GM19238 (cell line): Measurements from ENCODE around the gene TMEM175.
"Not testable (repeated sequence)": the region's sequence is repeated elsewhere in the genome, so short reads cannot be mapped to it uniquely, and the experiment has no call there.

Experiments used
- DNase-seq: peaks from one replicate; pipeline ENCODE4 v3.0.0; 2011; ENCODE audit warnings: low spot score; ENCODE audit not compliant: insufficient read length

The TMEM175 gene

DNA sequence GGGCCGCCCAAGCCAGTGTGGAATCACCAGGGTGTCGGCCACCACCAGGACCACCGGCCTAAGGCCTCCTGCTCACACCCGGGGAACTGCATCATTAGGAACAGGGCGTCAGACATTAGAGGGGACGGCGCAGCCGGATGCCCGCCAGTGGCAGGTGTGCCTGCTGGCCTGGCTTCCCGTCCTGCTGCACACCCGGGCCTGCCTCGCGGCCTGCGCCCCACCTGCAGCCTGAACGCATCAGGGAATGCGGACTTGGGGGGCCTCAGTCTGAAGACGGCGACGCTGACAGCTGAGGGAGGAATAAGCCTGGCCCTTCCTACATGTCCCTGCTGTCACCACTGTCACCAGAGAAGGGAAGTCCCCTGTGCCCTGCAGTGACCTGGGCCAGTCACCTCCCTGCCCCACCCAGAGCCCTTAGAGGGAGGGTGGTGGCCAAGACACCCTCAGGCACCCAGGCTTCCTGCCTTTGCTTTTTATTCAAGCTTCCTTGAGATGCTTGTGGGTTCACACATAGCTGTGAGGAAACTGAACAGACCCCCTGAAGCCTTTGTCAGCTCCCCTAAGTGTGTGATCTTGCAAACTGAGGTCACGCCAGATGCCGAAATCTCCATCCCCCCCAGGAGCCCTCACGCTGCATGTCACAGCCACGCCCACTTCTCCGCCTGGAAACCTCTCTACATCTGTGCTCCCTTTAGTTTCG, 37.9 kb downstream of the TMEM175 start:
- no peak for DNase-seq

DNA sequence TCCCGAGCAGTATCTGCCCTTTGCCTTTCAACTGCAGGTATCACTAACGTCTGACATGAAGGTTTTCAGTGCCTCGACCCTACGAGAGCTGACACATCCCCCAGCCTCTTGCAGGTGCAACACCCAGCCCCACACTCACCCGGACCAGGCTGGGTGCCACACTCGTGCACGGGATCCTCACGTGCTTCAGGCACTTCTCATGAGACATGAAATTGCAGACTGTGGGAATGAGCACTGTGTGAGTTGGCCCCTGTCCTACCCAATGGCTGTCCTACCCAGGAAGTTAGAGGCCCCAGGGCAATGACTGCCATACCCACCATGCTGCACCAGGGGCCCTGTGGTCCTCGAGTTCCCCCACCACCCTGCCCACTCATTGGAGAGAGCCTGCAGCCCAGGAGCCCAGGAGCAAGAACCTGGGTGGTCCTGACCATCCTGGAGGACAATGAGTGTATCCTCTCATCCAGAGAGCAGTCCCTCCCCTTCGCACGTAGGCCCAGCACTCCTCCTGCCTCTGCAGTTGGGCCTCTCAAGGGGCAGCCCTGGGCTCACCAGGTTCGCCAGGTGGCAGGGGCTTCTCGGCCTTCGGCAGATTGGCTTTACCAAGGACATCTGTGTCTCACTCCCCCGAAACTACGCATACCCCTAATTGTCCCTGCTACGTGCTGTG, 38.7 kb downstream of the TMEM175 start:
- DNase-seq = no peak

DNA sequence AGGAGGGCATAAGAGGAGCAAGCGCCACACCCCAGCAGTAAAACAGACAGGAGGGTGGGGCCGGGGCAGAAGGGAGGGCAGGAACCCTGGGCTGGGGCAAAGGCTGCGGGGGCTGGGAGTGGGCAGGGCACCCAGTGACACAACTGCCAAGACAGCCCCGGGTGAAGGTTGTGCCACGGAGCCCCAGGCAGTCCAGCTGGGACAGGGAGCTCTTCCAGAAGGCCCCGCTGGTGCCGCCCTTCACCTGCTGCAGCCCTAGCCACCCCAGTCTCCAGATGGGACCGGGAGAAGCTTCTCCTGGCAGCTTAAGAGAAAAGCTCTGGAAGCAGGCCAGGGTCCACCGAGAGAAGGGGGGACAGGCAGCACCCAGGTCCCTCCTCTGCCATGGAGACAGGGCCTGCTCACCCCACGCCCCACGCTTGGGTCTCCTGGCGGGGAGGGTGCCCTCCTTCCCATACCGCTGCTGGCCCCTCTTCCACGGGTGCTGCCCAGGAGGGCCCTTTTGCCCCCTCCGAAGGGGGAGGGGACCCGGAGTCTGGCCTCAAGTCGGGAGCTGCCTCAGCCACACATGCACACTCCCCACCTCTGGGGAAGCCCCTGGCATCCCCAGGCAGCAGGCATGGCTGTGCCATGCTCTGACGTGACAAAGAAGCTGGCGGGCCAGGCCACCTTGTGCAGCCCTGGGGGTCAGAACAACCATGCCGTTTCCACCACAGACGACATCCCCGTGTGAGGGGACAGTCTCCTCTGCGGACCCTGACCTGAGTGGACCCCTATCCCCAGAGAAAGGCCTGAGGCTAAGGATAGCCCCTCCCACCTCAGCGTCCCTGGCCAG, 39.6 kb downstream of the TMEM175 start:
- no peak for DNase-seq

DNA sequence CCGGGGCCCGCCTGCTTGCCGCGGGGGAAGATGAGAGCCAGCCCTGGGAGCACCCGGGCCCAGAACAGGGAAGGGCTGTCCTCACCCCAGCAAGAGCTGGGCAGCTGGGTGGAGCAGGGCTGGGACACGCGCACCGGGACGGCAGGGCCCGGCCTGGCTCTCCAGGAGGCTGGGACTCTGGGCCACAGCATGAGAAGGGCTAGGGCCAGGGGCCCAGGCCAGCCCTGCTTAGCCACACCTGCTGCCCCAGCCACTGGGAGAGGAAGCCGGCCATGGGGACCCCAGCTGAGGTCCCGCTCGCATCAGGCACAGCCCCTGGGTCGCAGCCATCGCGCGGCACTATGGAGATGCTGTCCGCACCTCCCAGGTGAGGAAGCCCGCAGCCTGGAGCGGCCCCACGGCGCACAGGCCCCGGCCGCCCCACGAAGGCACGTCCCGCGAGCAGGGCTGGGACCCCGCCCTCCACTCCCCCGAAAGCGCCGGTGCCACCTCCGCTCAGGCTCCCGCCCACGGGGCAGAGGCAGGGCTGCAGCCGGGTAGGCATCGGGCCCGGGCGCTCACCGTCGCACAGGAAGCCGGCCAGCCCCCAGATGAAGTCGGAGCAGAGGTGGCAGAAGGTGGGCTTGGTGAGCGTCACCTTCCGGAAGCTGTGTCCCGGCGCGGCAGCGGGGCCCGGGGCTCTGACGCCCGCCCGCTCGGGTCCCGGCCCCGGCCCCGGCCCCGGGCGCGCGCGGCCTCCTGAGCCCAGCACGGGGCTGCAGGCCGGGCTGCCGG, 40.6 kb downstream of the TMEM175 start:
- peak; percentile 75 for DNase-seq

DNA sequence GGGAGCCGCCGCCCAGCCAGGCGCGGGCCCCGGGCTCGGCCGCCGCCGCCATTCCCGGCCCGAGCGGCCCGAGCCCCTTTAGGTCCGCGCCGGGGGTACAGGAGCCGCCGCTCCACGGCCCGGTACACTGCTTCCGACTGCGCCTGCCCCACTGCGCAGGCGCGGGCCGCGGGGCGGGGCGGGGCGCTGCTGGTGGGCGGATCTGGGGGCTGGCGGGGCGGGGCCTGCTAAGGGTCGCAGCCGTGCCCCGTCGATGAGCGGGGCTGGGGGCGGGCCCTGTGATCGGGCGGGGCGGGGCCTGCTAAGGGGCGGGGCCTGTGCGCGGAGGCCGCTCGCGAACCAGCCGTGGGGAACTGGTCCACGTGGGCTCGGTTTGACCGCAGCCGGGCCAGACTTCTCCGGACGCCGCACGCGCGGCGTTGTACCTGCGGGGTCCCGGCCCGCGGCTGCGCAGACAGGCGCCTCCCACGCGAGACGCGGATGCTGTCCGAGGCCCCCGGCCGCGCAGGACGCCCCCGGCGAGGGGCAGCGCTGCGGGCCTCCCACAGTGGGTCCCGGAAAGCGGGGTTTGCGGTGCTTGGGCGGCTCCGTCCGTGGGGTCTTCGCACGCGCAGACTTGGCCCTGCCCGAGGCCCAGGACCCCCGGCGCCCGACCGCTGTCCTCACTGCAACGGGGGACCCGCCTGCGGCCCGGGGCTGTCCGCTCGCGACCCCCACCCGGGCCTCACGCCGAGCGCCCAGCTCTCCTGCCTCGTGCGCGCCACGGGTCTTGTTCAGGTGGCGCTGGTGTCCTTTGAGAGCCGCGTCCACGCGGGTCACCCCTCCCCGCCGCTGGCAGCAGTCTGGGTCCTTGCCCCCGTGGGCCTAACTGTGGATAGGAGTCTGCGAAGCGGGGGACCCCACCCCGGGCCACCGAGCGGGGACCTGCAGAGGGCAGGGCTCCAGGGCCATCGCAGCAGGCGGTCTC, 41.5 kb downstream of the TMEM175 start, which contains the start of gene DGKQ:
TSS of gene DGKQ (minus strand) at position 139 of the 967 bp plus-strand sequence. CDS start at position 52, 87 bp downstream.
- peak; percentile 99 for DNase-seq

DNA sequence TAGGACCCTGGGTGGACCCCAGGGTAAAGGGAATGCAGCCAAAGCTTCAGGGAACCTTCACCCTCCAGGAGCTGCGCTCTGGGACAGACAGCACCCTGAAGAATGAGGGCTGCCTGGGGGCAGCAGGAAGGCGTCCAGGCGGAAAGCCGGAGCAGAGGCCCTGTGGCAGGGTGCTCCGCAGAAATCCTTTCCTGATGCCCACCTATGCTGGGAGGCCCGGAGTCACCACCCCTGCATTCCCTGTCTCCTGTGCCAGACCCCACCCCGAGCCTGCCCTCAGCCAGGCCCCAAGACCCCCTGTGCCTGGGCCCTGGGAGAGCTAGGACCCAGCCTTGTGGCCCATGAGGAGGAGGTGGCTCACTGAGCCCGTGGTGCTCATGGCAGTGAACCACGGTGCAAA, 42.4 kb downstream of the TMEM175 start:
- DNase-seq = no peak

DNA sequence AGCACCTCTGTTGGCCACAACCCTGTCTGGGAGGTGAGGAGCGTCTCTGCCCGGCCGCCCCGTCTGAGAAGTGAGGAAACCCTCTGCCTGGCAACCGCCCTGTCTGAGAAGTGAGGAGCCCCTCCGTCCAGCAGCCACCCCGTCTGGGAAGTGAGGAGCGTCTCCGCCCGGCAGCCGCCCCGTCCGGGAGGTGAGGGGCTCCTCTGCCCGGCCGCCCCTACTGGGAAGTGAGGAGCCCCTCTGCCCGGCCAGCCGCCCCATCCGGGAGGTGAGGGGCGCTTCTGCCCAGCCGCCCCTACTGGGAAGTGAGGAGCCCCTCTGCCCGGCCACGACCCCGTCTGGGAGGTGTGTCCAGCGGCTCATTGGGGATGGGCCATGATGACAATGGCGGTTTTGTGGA, 43.8 kb downstream of the TMEM175 start:
- not testable (repeated sequence) for DNase-seq

DNA sequence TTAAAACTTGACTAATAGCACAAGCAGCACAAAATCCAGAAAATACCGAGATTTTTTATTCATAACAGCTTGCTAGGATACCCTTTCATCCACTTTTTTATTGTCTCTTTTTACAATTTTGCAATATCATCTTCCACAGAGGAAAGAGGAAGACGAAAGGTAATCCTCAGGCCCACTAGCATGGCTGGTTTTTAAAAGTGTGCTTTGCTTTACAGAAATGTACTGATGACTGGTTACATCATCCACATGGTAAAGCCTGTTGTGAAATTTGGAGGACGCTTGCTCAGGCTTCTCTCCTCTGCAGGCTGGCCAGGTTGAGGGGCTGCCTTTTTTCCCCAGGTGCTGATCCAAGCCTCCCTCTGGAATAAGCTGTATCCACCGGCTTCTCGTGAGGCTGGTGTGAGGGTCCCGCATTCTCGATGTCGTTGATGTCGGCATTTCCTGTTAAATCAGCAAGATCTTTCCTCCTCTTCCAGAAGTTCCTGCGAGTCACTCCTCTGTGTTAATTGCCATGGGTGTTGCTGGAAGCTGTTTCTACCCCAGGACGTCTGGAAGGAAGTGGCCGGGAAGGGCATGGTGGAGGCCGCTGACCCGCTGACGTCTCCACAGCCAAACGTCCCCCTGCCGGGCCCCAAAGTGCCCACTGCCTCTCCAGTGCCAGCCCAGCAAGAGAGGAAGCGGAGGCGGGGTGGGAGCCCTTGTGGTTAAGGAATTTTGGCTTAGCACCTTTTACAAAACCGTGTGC, 46.9 kb downstream of the TMEM175 start:
- no peak for DNase-seq

DNA sequence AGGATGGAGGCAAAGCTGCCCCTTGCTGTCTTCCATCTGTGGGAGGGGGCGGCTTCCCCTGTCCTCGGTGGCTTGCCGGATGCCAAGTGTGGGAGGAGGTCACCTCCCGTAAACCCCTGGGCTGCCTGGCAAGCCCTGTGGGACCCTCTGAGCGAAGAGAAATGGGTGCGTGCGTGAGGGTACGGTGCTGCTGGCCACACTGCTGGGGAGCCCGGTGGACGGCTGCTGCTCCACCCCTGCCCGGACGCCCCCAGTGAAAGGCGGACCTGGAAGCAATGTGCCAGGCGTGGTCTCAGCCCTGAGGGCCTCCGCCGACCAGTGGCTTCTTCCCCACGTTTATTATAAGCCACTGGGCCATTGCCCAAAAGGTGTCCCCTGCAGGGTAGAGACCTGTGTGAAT, 50.0 kb downstream of the TMEM175 start:
- DNase-seq = no peak

DNA sequence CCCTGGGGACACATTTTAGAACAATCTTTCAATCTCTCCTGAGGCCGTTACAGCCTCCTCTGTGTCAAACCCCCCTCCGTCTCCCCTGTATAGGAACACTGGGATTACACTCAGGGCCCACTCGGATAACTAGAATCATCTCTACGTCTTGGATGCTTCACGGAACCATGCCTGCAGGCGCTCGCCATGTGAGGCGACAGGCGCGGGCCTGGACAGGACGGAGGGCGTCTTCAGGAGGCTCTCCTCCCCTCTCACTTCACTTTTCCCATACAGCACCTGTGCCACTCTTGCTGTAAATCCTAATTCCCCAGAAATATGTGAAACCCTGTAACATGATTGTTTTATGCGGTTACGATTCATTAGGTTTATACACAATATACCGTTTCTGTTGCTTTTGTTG, 50.6 kb downstream of the TMEM175 start:
- DNase-seq = no peak

DNA sequence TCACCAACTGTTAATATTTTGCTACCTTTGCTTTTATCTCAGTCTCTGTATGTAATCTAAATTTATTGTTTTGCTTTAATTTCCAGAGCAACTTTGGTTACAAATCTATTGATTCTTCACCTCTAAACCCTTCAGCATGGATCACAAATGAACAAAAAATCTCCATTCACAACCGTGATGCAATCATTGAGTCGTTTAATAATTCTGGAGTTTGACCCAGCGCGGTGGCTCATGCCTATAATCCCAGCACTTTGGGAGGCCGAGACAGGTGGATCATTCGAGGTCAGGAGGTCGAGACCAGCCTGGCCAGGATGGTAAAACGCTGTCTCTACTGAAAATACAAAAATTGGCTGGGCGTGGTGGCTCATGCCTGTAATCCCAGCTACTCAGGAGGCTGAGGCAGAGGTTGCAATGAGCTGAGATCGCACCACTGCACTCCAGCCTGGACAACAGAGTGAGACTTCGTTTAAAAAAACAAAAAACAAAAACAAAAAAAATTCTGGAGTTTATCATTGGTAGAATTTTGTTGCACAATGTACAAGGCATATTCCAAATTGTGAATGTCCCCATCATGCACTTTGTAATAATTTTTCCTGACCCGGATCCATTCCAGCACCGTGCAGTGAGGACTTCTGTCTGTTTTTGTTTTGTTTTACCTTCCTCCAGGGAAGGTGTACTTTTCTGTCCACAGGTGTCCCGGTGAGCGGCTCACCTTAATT, 52.2 kb downstream of the TMEM175 start:
- no peak for DNase-seq

DNA sequence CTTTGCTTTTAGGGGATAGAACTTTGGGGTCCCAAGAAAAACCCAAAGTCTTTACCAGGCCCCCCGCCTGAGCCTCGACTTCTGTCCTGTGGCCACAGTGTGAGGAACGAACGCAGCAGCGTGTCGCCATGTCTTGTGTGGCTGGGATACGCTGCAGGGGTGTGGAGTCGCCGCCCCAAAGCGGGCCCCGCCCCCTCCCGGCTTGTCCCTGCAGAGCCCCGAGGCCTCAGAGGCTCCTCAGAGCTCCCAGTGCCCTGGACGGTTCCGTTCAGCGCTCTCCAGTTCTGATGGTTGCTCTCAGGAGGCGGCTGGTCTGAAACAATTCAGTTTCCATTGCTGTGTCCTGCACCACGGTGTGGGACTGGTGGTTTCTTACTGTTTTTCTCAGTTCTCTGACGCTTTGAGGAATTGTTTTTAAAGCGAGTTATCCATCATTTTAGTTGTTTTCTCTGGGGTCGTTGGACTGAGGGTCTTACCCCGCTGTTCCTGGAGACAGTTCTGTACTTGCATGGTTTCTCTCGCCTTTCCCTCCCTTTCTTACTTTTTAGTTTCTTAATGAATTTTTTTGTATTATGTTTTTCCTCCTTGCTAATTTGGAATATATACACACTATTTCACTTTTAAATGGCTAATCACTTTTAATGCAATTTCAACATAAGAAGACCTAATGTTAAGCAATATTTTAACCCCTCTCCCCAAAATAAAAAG, 53.0 kb downstream of the TMEM175 start:
- peak; percentile 56 for DNase-seq

DNA sequence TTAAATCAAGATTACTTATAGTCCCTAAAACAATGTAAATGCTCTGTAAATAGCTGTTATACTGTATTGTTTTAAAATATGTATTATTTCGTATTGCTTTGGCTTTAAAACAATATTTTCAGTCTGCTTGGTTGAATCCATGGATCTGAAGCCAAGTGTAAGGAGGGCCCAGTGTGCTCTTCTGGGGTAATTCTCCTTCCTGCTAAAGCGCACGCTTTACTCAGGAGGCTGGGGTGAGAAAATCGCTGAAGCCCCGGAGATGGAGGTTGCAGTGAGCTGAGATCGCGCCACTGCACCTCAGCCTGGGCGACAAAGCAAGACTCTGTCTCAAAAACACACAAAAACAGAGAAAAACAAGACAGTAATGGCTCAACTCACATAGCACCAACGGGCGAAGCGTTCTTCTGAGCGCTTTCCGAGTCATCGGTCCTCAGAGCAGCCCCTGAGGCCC, 54.2 kb downstream of the TMEM175 start:
- no peak for DNase-seq

DNA sequence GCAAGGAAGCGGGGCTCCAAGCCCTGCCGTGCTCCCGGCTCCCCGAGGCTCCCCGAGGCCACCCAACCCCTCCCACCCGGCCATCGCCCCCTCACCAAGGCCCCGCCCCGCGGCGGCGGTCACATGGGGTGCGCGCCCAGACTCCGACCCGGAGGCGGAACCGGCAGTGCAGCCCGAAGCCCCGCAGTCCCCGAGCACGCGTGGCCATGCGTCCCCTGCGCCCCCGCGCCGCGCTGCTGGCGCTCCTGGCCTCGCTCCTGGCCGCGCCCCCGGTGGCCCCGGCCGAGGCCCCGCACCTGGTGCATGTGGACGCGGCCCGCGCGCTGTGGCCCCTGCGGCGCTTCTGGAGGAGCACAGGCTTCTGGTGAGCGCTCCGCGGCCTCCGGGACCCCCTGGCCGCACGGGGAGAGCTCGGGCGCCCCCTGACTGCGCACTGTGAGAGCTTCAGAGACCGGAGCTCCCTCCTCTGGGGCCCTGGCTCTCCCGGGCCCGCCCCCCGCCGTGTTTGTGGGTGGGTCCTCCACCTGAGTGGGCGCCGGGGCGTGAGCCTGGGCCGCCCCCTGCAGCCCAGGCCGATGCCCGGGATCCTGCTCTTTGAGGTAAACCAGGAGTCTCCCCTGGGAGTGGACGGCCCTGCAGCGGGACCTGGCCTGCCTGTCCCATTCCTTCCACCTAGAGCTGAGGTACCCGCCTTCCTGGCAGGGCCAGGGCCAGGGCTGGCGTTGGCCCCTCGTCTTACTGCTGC, 54.8 kb downstream of the TMEM175 start, which contains the start of gene IDUA:
TSS of gene IDUA (plus strand) at position 166 of the 745 bp plus-strand sequence. CDS start at position 207, 41 bp downstream.
- DNase-seq = peak; percentile 85

DNA sequence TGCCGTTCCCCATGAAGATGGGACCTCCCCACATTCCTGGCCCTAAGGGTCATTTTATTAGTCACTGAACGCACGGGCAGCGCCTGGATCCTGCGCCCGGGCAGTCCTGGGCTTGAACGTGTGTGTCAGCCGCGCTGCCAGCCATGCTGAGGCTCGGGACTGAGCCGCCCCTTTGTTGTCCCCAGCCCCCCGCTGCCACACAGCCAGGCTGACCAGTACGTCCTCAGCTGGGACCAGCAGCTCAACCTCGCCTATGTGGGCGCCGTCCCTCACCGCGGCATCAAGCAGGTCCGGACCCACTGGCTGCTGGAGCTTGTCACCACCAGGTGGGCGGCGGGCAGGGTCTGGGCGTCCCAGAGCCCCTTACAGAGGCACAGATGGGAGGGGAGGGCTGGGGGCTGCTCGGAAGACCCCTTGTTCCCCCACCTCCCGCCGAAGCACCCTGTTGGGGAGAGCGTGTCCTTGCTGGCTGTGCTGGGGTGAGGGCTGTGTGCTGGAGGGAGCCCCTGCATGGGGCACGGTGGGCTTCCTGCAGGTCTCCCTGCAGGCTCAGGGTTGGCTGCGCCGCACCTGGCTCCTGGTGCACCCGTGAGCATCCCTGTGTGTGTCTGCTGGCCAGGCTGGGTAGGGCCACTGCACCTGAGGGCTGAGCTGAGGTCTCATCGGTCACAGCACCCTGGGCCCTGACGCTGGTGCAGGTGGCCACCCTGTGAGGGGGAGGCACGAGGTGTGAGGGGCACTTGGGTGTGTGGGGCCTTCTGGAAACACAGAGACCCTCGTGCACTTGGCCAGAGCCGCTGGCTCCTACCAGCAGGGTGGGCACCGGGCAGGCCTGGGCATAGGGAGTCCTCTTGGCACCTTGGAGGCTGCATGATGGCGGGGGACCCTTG, 55.6 kb downstream of the TMEM175 start:
- no peak for DNase-seq
